ENCODE measurements around the gene ATP23.

ATP23 gene

GRCh38 chr12:57941165-57941894 is at the start of gene ATP23:
ATP23 (plus strand) TSS chr12:57941567; CDS start chr12:57941702, 135 bp downstream.
- peak; percentile 84 for DNase-seq

GRCh38 chr12:57892232-57892972 is 49.0 kb upstream of the ATP23 start:
- DNase-seq: no peak

- no peak for DNase-seq
Measured at GRCh38 chr12:57893431-57894353, 47.7 kb upstream of the ATP23 start.

GRCh38 chr12:57894399-57895292 is 46.7 kb upstream of the ATP23 start:
- DNase-seq: no peak

- DNase-seq: no peak
Measured at GRCh38 chr12:57895389-57896114, 45.8 kb upstream of the ATP23 start.

GRCh38 chr12:57896115-57896433 is 45.3 kb upstream of the ATP23 start:
- DNase-seq: no peak

- no peak for DNase-seq
Measured at GRCh38 chr12:57896434-57897201, 44.7 kb upstream of the ATP23 start.

DNA sequence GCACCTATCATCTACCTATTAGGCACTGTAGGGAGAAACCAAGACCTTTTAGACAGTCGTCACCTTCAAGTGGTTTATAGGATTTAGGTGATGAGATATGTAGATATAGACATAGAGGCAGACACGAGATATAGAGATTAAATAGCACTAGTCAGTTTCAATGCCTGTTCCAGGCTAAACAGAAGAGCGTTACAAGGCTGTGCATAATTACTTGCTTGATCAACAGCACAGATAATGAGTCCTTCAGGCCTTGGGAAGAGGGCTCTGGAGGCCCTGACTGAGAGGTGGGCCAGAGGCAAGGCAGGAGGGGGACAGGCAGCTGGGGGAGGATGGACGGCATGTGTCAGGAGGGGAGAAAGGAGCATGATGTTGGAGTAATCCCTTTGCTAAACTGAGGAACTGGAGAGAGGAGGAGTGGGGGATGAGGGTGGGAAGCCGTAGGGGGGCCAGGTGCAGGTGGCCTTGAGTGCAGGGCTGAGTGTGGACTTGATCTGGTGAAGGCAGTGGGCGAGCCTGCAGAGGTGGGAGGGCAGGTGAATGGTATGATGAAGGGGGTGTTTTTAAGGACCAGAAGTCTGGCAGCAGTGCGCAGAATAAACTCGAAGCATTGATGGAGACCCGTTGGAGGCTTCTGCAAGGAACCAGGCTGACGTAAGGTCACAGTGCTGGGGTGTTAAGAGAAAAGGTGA is 43.9 kb upstream of the ATP23 start:
- DNase-seq: no peak

DNA sequence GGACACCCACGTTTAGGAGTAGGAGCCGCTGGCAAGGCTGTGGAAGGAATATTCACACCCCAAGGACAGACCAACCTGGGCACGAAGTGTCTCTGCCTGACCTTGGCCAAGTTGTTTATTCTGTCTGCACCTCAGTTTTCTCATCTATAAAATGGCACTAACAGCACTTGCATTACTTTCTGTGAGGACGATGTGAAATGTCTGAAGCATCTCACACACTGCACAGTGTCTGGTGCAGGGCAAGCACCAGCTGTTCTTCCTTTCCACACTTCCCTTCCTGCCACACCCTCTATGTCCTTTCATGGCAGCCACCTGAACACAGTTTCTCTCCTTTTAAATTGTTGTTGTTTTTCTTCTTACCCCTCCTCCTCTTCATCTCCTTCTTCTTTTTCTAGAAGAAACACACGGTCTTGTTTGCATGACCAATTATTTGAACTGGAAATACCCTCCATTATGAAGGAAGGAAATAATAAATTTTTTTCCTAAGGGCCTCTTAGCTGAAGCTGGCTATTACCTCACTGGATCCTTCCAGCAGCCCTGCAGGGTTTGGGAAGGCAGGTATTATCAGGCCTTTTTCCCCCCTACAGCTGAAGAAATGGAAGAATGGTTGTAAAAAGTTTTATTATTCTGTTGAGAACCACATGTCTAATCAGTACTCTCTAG is 42.9 kb upstream of the ATP23 start:
- no peak for DNase-seq

GRCh38 chr12:57899010-57899662 is 42.2 kb upstream of the ATP23 start:
- peak; percentile 79 to 81 for DNase-seq

GRCh38 chr12:57902478-57902969 is 38.8 kb upstream of the ATP23 start:
- DNase-seq: no peak

- no peak for DNase-seq
Measured at GRCh38 chr12:57904426-57904825, 36.9 kb upstream of the ATP23 start.

GRCh38 chr12:57904848-57905811 is 36.2 kb upstream of the ATP23 start:
- peak; percentile 89 to 90 for DNase-seq

DNA sequence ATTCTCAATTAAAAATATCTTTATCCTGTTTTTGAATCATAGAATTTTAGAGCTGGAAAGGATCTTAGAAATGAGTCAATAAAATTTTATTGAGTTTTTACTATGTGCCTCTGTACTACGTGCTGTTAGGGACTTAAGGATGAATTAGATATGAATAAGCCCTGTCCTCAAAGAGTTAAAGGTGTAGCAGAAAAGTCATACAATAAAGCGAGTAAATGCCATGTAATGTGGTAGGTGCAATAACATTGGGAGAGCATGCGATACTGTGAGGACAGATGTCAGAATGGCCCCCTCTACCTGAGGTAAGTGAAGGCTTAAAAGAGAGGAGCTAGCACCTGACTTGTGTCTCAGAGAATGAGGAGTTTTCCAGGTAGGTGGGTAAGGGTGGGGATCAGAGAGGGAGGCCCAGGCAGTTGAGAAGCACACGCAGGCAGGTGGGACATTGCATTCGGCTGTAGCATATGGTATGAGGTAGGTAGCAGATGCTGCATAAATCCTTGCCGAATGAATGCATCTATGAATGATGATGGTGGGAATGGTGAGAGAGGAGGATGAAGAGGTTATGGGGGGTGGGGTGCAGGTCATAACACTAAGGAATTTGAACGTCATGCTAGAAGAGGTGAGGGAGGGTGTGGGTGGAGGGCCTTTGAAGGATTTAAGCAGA is 35.4 kb upstream of the ATP23 start:
- DNase-seq: no peak

DNA sequence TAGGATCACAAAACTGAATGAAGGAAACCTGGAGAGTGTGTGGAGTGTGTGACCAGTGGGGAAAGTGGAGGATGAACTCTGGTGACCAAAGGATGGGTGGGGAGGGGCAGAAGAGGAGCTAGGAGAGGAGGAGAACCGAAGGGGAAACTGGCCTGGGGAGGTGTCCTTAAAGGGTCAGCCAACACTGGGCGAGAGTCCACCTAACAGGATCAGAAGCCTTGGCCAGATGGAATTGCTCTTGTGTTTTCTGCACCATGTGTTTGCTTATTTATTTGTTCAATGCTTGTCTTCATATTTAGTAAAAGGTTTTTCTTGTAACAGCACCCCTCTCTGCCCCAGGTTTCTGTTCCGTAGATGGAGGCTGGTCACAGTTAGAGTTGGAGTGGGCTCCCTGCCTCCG is 34.5 kb upstream of the ATP23 start:
- no peak for DNase-seq

DNA sequence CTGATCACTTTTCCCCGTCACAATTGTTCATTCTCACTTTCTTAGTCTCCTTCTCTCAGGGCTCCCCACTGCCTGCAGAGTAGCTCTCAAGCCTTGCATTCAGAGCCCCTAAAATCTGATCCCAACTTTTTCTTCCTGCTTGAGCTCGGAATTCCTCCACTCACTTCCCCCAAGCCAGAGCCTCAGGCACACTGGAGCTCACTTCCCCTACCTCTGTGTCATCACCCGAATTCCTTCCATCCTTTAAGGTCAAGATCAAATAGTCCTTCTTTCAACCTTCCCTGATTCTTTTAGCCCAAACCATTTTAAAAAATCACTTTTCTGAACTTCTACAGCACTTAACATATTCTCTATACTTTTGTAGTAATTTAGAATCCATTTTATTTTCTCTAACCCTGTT is 34.1 kb upstream of the ATP23 start:
- DNase-seq: no peak

GRCh38 chr12:57908511-57908910 is 32.9 kb upstream of the ATP23 start:
- no peak for DNase-seq

Measured in stimulated activated CD4-positive, alpha-beta T cell treated with anti-CD3 and anti-CD28 coated beads, Interleukin-2, amount 100 ng/mL, for 24 hours (primary cell).